HAP-1 (cell line): ENCODE results near the gene SPRR2E.
"Not testable (repeated sequence)": the region's sequence is repeated elsewhere in the genome, so short reads cannot be mapped to it uniquely, and the experiment has no call there.

Source experiments
- DNase-seq, 2 experiments: peaks; one replicate each; pipeline ENCODE4 v3.0.0-alpha.2; 2016 to 2020; ENCODE audit warnings: low spot score in 2 of 2
- H3K27me3 ChIP-seq: fragments of 250-450 bp; sonication (Bioruptor Pico); 2 replicates; pipeline ENCODE4 v1.5.1; 2020; ENCODE audit warnings: low read depth, mild to moderate bottlenecking, moderate library complexity
- H3K36me3 ChIP-seq: fragments of 250-450 bp; sonication (Bioruptor Pico); replicated peaks from 2 replicates; pipeline ENCODE4 v1.5.1; 2020; ENCODE audit warnings: mild to moderate bottlenecking
- H3K4me1 ChIP-seq: fragments of 250-450 bp; sonication (Bioruptor Pico); 2 replicates; pipeline ENCODE4 v1.5.1; 2020; ENCODE audit warnings: mild to moderate bottlenecking
- H3K4me3 ChIP-seq: fragments of 250-450 bp; sonication (Bioruptor Pico); 2 replicates; pipeline ENCODE4 v1.5.1; 2020; ENCODE audit warnings: mild to moderate bottlenecking, moderate library complexity
- H3K9me3 ChIP-seq: fragments of 250-450 bp; sonication (Bioruptor Pico); 2 replicates; pipeline ENCODE4 v1.5.1; 2020; ENCODE audit warnings: mild to moderate bottlenecking, moderate library complexity
- in situ Hi-C: fragments of 300-500 bp; cut with MboI; formaldehyde crosslinking; loops from 3 replicates; pipeline ENCODE4 v1.14.3; 2020; ENCODE audit warnings: low sequenced_read_pairs, inconsistent platforms, mixed read lengths

Gene SPRR2E

DNA sequence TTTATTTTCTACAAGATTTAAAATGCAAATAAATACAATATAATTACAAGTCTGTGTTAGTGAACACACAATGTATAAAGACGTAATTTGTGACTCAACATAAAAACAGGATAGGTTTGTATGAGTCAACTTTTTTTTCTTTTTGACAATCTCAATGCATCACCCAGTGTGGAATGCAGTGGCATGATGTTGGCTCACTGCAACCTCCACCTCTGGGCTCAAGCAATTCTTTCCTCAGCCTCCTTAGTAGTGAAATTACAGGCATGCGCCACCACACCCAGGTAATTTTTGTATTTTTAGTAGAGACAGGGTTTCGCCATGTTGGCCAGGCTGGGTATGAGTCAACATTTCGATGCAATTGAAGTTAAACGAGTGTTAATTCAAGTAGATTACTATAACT lies 5.9 kb upstream of the SPRR2E start:
- H3K9me3 ChIP-seq, result no peaks in the 10 kb centered on the region
- in situ Hi-C loops, result no loop called here
- DNase-seq, result no peak

DNA sequence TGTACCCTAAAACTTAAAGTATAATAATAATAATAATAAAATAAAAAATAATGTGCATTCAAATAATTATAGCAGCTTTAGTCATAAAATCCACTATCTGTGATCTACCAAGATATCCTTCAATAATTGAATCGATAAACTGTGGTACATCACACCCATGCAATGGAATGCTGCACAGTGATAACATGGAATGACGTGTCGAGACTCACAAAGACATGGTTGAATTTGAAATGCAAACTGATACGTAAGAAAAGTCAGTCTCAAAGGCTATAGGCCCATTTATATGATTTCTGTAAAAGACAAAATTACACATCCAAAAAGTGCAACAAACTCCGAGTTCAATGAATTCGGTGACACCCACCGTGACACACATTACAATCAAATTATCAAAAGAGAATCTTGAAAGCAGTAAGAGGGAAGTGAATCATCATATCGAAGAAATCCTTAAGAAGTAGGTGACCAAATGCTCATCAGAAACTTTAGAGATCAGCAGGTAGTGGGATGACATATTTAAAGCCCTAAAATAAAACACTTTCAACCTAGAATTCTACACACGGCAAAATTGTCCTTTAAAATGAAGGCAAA lies 5.2 kb upstream of the SPRR2E start:
- H3K4me1 ChIP-seq, result no peaks in the 10 kb centered on the region
- H3K27me3 ChIP-seq, result no peaks in the 10 kb centered on the region
- DNase-seq, result no peak
- H3K4me3 ChIP-seq, result no peak overlapping the region
- no peaks in the 10 kb centered on the region for H3K9me3 ChIP-seq
- in situ Hi-C loops, result no loop called here
- H3K36me3 ChIP-seq, result no peaks in the 10 kb centered on the region

More for the DNA sequence above, 5.9 kb upstream of the SPRR2E start:
- Histone ChIP-seq H3K36me3 (no peaks in the 10 kb centered on the region), H3K4me1 (no peaks in the 10 kb centered on the region), H3K4me3 (no peak overlapping the region), H3K27me3 (no peaks in the 10 kb centered on the region)

- Histone ChIP-seq H3K27me3 (0 out of 2 replicates have a peak, but pooled peaks cover 2% of the 10 kb centered on the region), H3K9me3 (no peaks in the 10 kb centered on the region), H3K4me1 (no peaks in the 10 kb centered on the region), H3K4me3 (no peak overlapping the region), H3K36me3 (no peaks in the 10 kb centered on the region)
- in situ Hi-C loops, result no loop called here
- DNase-seq, result no peak
Measured at GRCh38 chr1:153095764-153096163, 1.4 kb upstream of the SPRR2E start.

- in situ Hi-C loops, result no loop called here
- H3K4me1 ChIP-seq, result no peaks in the 10 kb centered on the region
- no peaks in the 10 kb centered on the region for H3K36me3 ChIP-seq
- 0 out of 2 replicates have a peak, but pooled peaks cover 2% of the 10 kb centered on the region for H3K27me3 ChIP-seq
- no peak for DNase-seq
- no peak overlapping the region for H3K4me3 ChIP-seq
- H3K9me3 ChIP-seq, result no peaks in the 10 kb centered on the region
Measured at GRCh38 chr1:153087652-153088051, 6.7 kb downstream of the SPRR2E start.

GRCh38 chr1:153081736-153082135 lies 12.6 kb downstream of the SPRR2E start:
- DNase-seq, result no peak
- in situ Hi-C loops, result no loop called here
- Histone ChIP-seq H3K27me3 (no peaks in the 10 kb centered on the region), H3K36me3 (no peaks in the 10 kb centered on the region), H3K4me1 (no peaks in the 10 kb centered on the region), H3K9me3 (no peaks in the 10 kb centered on the region), H3K4me3 (no peak overlapping the region)

GRCh38 chr1:153072806-153073726 lies 21.3 kb downstream of the SPRR2E start:
- no peaks in the 10 kb centered on the region for H3K9me3 ChIP-seq
- H3K4me1 ChIP-seq, result no peaks in the 10 kb centered on the region
- no peak for DNase-seq
- no peaks in the 10 kb centered on the region for H3K27me3 ChIP-seq
- in situ Hi-C loops, result no loop called here
- no peak overlapping the region for H3K4me3 ChIP-seq
- H3K36me3 ChIP-seq, result no peaks in the 10 kb centered on the region

GRCh38 chr1:153071511-153071910 lies 22.8 kb downstream of the SPRR2E start, which contains the start of gene SPRR2B:
Gene SPRR2B (minus strand): TSS chr1:153071611. CDS start chr1:153070839, 772 bp downstream.
- Histone ChIP-seq H3K36me3 (no peaks in the 10 kb centered on the region), H3K4me3 (no peak within 1 kb of the TSS), H3K4me1 (no peaks in the 10 kb centered on the region), H3K9me3 (no peaks in the 10 kb centered on the region), H3K27me3 (no peaks in the 10 kb centered on the region)
- DNase-seq, result no peak
- in situ Hi-C loops, result no loop called here

- H3K36me3 ChIP-seq, result no peaks in the 10 kb centered on the region
- H3K27me3 ChIP-seq, result no peaks in the 10 kb centered on the region
- DNase-seq, result no peak
- no peaks in the 10 kb centered on the region for H3K9me3 ChIP-seq
- in situ Hi-C loops, result no loop called here
- H3K4me3 ChIP-seq, result no peak overlapping the region
- H3K4me1 ChIP-seq, result no peaks in the 10 kb centered on the region
Measured at GRCh38 chr1:153070243-153070642, 24.1 kb downstream of the SPRR2E start.

GRCh38 chr1:153058826-153059784 lies 35.2 kb downstream of the SPRR2E start:
- Histone ChIP-seq H3K4me3 (no peak overlapping the region), H3K4me1 (no peaks in the 10 kb centered on the region), H3K27me3 (no peaks in the 10 kb centered on the region), H3K36me3 (no peaks in the 10 kb centered on the region), H3K9me3 (no peaks in the 10 kb centered on the region)
- no peak for DNase-seq
- in situ Hi-C loops, result no loop called here

GRCh38 chr1:153058154-153058553 lies 36.2 kb downstream of the SPRR2E start:
- Histone ChIP-seq H3K27me3 (no peaks in the 10 kb centered on the region), H3K9me3 (no peaks in the 10 kb centered on the region), H3K4me3 (no peak overlapping the region), H3K4me1 (no peaks in the 10 kb centered on the region), H3K36me3 (no peaks in the 10 kb centered on the region)
- DNase-seq, result no peak
- in situ Hi-C loops, result no loop called here

DNA sequence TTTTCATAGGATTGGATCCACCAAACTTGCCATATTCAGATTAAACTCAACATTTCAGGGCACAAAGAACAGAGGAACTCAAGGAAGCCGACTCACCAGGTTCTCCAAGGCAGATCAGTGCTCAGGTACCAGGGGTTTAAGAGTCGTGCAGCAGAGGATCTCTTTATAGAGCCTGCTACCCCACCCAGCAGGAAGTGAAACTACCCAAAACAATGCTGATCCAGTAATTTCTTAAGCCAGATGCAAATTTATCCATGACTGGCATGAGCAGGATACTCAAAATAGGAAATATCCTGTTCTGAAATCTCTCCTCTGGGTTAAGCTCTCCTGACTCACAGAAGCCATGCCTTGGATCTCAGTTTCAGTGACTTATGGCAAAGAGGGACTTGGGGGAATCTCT lies 37.0 kb downstream of the SPRR2E start, which contains the start of gene SPRR2A:
Gene SPRR2A (minus strand): TSS at position 138 of the 400 bp plus-strand sequence. CDS start 777 bp downstream, outside the sequence.
- no peak for DNase-seq
- Histone ChIP-seq H3K36me3 (no peaks in the 10 kb centered on the region), H3K4me1 (no peaks in the 10 kb centered on the region), H3K4me3 (no peak within 1 kb of the TSS), H3K27me3 (no peaks in the 10 kb centered on the region), H3K9me3 (no peaks in the 10 kb centered on the region)
- in situ Hi-C loops, result no loop called here

DNA sequence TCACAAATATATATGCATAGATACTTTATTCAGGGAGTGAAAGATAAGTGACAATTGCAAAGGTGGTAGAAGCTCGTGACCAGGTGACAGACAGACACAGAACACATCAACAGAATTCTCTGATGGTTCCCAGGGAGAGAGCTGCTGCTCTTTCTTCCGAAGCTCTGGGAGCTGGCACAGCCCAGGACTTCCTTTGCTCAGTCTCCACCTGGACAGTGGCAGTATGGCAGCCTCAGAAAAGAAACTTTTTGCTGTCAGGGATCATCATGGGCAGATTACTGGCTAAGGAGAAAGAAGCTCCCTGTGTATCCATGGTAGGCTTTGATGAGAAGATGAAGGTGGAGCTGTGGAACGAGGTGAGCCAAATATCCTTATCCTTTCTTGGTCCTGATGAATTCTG lies 38.2 kb downstream of the SPRR2E start:
- H3K36me3 ChIP-seq, H3K9me3 ChIP-seq, H3K4me1 ChIP-seq, H3K27me3 ChIP-seq, H3K4me3 ChIP-seq, in situ Hi-C loops, DNase-seq: not testable (repeated sequence)

DNA sequence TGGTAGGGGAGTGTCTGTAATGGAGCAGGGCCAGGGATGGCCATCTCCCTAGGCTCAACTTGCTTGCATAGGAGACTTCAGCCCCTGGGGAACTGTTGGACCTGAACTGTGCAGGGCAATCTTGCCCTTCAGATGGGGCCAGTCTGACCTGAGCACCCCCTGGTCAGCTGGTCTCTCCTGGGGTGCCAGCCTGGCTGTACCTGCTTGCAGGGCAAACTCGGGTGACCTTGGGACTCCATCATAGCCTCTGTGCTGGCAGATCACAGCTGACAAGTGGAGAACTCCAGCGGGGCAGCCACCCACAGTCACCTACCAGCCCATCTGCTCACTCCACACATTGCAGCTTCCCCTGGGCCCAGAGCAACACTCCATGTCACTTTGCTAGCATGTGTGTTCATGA lies 45.1 kb downstream of the SPRR2E start:
- Histone ChIP-seq H3K4me1 (no peaks in the 10 kb centered on the region), H3K4me3 (no peak overlapping the region), H3K27me3 (no peaks in the 10 kb centered on the region), H3K36me3 (no peaks in the 10 kb centered on the region), H3K9me3 (no peaks in the 10 kb centered on the region)
- no peak for DNase-seq
- in situ Hi-C loops, result no loop called here
